ENCODE data around the gene RELT. TPM values are rescaled to one million over a fixed set of nuclear protein-coding genes. Genes with fewer than 3 reads are reported as not detected.
A peak's percentile ranks its signal among the peaks of the same experiment; 100 is the strongest.

The RELT gene
- total and polyA plus RNA-seq, 2 donors (not counting 1 experiment from before 2014, with no cell fraction given), result 0.33 to 0.70 TPM

DNA sequence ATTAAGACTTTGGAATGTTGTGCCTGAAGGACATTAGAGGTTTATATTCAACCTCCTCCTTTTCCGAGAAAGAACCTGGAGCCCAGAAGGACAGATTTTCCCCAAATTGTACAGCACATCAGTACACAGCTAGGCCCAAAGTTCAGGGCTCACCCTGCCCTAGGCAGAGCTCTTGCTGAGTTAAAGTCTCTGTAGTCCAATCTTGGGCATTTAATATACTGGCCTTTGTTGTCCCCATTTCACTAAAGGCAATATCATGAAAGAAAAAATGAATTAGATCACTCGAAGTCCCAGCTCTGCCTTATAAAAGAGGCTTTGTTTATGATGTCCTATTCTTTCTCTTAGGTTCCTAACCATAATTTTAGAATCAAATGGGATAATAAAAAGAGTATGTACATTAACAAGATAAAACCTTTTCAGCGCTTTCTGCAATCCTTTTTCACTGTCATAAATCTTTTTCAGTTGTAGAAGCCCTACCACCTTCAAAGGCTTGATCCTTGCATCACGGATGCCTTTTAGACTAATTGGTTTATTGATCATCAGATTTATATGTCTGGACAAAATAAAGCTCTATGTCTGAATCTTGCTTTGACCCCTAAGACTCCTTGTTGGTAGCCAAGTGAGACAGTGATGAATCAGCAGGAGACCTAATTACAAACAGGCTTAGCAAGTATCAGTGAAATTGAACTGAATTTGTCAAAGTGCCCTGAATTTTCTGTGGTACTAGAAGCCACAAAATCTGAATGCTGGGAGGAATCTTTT, 39.8 kb downstream of the RELT start:
- no peak overlapping the region for H3K4me3 ChIP-seq (replicated peaks in 1 of 4; ENCODE audit: control extremely low read depth in 1 of 4, insufficient read depth in 1 of 4, low read depth in 3 of 4, low read length in 4 of 4)
- no peaks in the 10 kb centered on the region for H4K20me1 ChIP-seq (ENCODE audit: control insufficient read depth, extremely low read depth, insufficient read depth, low read length)
- H3K27me3 ChIP-seq (ENCODE audit: control insufficient read depth, insufficient read depth, low read length), result no peaks in the 10 kb centered on the region
- peaks cover 15% of the 10 kb centered on the region for H3K4me1 ChIP-seq (ENCODE audit: control insufficient read depth, extremely low read depth, insufficient read depth, low read length)
- no peaks in the 10 kb centered on the region for H3K36me3 ChIP-seq (ENCODE audit: control insufficient read depth, insufficient read depth, low read length)
- H3K9me3 ChIP-seq (ENCODE audit: control insufficient read depth, insufficient read depth, low read depth, low read length), result no peaks in the 10 kb centered on the region
- no peak overlapping the region for H3K27ac ChIP-seq (ENCODE audit: insufficient read depth, low read length)
- TF ChIP-seq, protein P1, sequence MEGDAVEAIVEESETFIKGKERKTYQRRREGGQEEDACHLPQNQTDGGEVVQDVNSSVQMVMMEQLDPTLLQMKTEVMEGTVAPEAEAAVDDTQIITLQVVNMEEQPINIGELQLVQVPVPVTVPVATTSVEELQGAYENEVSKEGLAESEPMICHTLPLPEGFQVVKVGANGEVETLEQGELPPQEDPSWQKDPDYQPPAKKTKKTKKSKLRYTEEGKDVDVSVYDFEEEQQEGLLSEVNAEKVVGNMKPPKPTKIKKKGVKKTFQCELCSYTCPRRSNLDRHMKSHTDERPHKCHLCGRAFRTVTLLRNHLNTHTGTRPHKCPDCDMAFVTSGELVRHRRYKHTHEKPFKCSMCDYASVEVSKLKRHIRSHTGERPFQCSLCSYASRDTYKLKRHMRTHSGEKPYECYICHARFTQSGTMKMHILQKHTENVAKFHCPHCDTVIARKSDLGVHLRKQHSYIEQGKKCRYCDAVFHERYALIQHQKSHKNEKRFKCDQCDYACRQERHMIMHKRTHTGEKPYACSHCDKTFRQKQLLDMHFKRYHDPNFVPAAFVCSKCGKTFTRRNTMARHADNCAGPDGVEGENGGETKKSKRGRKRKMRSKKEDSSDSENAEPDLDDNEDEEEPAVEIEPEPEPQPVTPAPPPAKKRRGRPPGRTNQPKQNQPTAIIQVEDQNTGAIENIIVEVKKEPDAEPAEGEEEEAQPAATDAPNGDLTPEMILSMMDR (conservative IDR thresholded peaks at IDR 0.05 in 1 of 2, IDR thresholded peaks at IDR 0.05 in 1 of 2; ENCODE audit: low read depth in 1 of 2, low read length in 2 of 2), result no peak
- no peak for TF ChIP-seq EZH2 (IDR thresholded peaks at IDR 0.05; ENCODE audit: low read length, missing control alignments)
- H3K9ac ChIP-seq (ENCODE audit: insufficient read depth, low read length), result no peak overlapping the region
- H2AFZ ChIP-seq (ENCODE audit: low read length), result no peak overlapping the region
- no peaks in the 10 kb centered on the region for H3K79me2 ChIP-seq (ENCODE audit: control insufficient read depth, insufficient read depth, low read length)
- no peak overlapping the region for H3K4me2 ChIP-seq (ENCODE audit: extremely low read depth, insufficient read depth, low read length)
- DNase-seq (ENCODE audit: low read depth in 2 of 2), result peak in 1 of 2 donors; percentile 64

DNA sequence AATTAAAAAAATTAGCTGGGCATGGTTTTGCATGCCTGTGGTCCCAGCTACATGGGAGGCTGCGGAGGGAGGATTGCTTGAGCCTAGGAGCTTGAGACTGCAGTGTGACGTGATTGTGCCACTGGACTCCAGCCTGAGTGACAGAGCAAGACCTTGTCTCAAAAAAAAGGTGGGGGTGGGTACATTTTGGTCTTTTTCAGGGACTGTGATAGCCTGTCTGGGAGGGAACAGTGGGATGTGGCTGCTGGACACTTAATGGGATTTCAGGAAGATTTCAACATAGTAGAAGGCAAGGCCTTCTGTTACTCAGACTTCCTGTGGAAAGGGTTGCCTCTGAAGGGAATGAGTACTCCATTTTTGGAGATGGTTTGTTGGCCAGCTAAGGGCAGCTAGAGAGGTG, 40.6 kb downstream of the RELT start:
- no peak overlapping the region for H3K9ac ChIP-seq (ENCODE audit: insufficient read depth, low read length)
- no peak overlapping the region for H2AFZ ChIP-seq (ENCODE audit: low read length)
- peaks cover 15% of the 10 kb centered on the region for H3K4me1 ChIP-seq (ENCODE audit: control insufficient read depth, extremely low read depth, insufficient read depth, low read length)
- no peaks in the 10 kb centered on the region for H4K20me1 ChIP-seq (ENCODE audit: control insufficient read depth, extremely low read depth, insufficient read depth, low read length)
- no peak overlapping the region for H3K4me3 ChIP-seq (replicated peaks in 1 of 4; ENCODE audit: control extremely low read depth in 1 of 4, insufficient read depth in 1 of 4, low read depth in 3 of 4, low read length in 4 of 4)
- H3K27me3 ChIP-seq (ENCODE audit: control insufficient read depth, insufficient read depth, low read length), result no peaks in the 10 kb centered on the region
- no peaks in the 10 kb centered on the region for H3K9me3 ChIP-seq (ENCODE audit: control insufficient read depth, insufficient read depth, low read depth, low read length)
- H3K79me2 ChIP-seq (ENCODE audit: control insufficient read depth, insufficient read depth, low read length), result no peaks in the 10 kb centered on the region
- H3K36me3 ChIP-seq (ENCODE audit: control insufficient read depth, insufficient read depth, low read length), result no peaks in the 10 kb centered on the region
- DNase-seq (ENCODE audit: low read depth in 2 of 2), result peak in 1 of 2 donors; percentile 41
- no peak overlapping the region for H3K4me2 ChIP-seq (ENCODE audit: extremely low read depth, insufficient read depth, low read length)
- TF ChIP-seq, protein P1 (conservative IDR thresholded peaks at IDR 0.05 in 1 of 2, IDR thresholded peaks at IDR 0.05 in 1 of 2; ENCODE audit: low read depth in 1 of 2, low read length in 2 of 2), result no peak
- TF ChIP-seq EZH2 (IDR thresholded peaks at IDR 0.05; ENCODE audit: low read length, missing control alignments), result no peak
- H3K27ac ChIP-seq (ENCODE audit: insufficient read depth, low read length), result no peak overlapping the region

DNA sequence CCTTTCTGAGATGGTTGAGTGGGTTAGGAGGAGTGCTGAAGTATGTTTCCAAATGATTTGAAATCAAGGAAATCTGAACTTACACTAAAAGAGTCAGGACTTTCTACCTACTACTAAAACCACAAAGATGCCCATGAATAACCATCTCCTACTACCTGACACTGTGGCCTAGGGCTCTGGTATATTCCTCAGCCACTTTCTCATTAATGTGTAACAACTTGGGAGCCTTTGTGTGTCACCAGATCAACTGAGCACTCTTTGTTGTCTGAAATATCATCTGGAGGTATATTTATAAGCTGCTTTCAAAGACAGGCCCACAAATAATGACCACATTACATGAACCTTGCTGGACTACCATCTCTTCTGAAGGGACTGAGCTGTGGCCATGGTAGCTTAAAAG, 43.9 kb downstream of the RELT start:
- Histone ChIP-seq H3K4me1 (ENCODE audit: control insufficient read depth, extremely low read depth, insufficient read depth, low read length) (peaks cover 12% of the 10 kb centered on the region), H3K9me3 (ENCODE audit: control insufficient read depth, insufficient read depth, low read depth, low read length) (no peaks in the 10 kb centered on the region), H3K4me2 (ENCODE audit: extremely low read depth, insufficient read depth, low read length) (no peak overlapping the region), H2AFZ (ENCODE audit: low read length) (no peak overlapping the region), H3K4me3 (replicated peaks in 1 of 4; ENCODE audit: control extremely low read depth in 1 of 4, insufficient read depth in 1 of 4, low read depth in 3 of 4, low read length in 4 of 4) (no peak overlapping the region), H4K20me1 (ENCODE audit: control insufficient read depth, extremely low read depth, insufficient read depth, low read length) (no peaks in the 10 kb centered on the region), H3K79me2 (ENCODE audit: control insufficient read depth, insufficient read depth, low read length) (no peaks in the 10 kb centered on the region), H3K27ac (ENCODE audit: insufficient read depth, low read length) (no peak overlapping the region), H3K36me3 (ENCODE audit: control insufficient read depth, insufficient read depth, low read length) (no peaks in the 10 kb centered on the region), H3K9ac (ENCODE audit: insufficient read depth, low read length) (no peak overlapping the region), H3K27me3 (ENCODE audit: control insufficient read depth, insufficient read depth, low read length) (no peaks in the 10 kb centered on the region)
- DNase-seq (ENCODE audit: low read depth in 2 of 2), result no peak
- no peak for TF ChIP-seq EZH2 (IDR thresholded peaks at IDR 0.05; ENCODE audit: low read length, missing control alignments)
- TF ChIP-seq, protein P1 (conservative IDR thresholded peaks at IDR 0.05 in 1 of 2, IDR thresholded peaks at IDR 0.05 in 1 of 2; ENCODE audit: low read depth in 1 of 2, low read length in 2 of 2), result no peak
